ENCODE measurements around the gene ERAL1.
"Not testable (repeated sequence)": the region's sequence is repeated elsewhere in the genome, so short reads cannot be mapped to it uniquely, and the experiment has no call there.

The ERAL1 gene

DNA sequence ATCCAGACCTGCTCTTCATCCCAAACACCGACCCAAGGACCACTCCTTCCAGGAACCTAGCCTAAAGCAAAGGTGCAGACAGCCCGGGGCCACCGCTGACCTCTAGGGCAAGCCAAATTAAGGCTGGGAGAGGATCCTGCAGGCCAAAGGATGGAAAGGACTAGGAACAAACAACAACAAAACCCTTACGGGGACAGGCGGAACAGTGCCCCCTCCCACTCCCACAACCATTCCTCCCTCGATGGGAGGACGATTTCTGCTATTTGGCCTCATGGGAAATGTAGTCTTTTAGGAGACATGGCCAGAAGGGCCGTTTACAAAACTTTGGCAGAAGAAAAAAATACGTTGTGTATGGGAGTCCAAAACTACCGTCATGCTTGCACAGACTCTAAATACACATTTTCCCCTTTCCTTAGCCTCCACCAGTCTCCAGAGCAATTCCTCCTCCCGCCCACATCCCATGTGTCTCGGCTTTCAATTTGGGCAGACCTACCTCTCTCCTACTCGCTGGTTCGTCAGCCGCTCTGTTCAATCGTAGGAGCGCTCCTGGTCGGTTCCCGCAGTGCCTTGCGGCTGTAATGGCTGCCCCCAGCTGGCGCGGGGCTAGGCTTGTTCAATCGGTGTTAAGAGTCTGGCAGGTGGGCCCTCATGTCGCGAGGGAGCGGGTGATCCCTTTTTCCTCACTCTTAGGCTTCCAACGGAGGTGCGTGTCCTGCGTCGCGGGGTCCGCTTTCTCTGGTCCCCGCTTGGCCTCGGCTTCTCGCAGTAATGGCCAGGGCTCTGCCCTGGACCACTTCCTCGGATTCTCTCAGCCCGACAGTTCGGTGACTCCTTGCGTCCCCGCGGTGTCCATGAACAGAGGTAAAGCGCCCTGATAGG, at the start of gene ERAL1:
Gene ERAL1, plus strand, starts transcription at position 560 of the 879 bp plus-strand sequence. Its CDS starts 19 bp downstream, at position 579.
- DNase-seq (ENCODE audit: low spot score) = peak; percentile 84

DNA sequence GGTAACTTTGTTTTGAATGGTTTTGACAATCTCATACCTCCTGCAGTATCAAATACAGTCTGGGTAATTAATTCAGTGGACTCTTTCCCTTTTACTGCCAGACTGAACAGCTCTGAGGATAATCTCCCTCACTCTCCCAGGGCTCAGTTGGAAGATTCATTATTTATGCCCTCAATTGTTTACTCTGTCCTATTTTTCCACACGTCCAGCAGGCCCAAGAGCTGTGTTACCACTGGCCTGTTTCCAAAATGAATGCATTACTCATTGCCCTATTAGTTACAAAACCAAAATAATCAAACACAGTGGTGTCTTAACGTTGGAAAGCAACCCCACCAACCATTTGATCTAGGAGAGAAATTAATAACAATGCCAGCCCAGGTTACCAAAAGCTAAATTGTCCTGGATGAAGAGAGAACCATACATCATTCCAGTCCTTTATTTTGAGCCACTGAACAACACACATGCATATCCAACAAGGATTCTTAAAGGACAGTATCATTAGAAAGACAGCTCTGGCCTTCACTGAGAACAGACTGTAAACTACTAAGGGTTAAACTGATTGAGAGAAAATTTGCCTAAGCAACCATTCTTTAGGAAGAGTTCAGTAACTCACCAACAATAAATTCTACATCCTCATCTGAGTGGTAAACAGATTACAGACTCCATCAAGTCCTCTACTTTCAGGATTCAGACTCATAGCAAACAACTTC, 46.7 kb upstream of the ERAL1 start:
- peak; percentile 75 for DNase-seq (ENCODE audit: low spot score)

GRCh38 chr17:28810437-28810836, 44.4 kb upstream of the ERAL1 start:
- no peak for DNase-seq (ENCODE audit: low spot score)

GRCh38 chr17:28811651-28812090, 43.1 kb upstream of the ERAL1 start:
- no peak for DNase-seq (ENCODE audit: low spot score)

DNA sequence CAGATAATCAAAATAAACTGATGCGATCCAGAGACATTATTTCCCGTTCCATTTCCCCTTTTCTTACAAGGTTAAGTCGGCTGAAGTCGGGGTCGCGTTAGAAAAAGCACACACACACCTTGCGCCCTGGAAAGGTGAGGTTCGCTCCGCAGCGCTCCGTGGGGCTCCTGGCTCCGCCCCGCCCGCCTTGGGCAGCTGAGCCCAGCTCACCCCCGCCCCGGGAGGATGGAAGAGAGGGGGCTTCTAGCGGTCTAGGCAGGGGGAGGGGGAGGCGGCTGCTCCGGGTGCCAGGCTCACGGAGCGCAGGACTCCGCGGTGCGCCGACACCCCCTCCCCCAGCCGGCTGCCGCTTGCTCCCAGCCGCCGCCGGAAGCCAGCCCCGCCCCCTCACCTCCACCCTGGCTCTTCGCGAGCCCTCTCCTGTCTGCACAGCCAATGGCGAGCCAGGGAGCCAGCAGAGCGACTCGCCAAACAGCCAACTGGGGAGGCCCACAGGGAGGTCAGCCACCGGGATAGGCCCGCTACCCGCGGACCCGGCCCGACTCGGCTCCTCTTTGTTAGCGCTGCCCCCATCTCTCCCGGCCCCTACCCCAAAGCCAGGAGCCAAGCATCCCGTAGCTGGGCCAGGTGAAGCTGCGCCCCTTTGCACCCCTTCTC, 42.6 kb upstream of the ERAL1 start:
- peak; percentile 98 for DNase-seq (ENCODE audit: low spot score)

- peak; percentile 71 for DNase-seq (ENCODE audit: low spot score)
These were observed 42.0 kb upstream of the ERAL1 start for GRCh38 chr17:28812748-28813377.

- DNase-seq (ENCODE audit: low spot score) = no peak
These were observed 38.3 kb upstream of the ERAL1 start for GRCh38 chr17:28816540-28816939.

DNA sequence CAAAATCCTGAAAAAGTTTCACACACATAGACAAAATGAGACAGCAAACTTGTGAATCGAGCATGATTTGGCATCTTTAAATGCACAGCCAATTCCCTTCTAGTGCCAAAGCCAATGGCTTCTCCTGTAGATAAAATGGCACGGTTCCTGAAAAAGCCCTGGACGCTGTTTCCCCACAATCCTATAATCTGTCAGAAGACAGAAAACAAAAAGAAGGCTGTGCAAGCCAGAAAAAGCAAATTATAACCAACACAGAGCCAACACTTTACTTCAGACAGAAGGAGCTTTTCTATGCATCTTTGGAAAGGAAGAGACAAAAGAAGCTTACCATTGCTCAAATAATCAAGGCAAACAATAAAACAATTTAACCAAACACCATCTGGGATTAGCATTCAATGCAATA, 36.0 kb upstream of the ERAL1 start:
- DNase-seq (ENCODE audit: low spot score) = no peak

DNA sequence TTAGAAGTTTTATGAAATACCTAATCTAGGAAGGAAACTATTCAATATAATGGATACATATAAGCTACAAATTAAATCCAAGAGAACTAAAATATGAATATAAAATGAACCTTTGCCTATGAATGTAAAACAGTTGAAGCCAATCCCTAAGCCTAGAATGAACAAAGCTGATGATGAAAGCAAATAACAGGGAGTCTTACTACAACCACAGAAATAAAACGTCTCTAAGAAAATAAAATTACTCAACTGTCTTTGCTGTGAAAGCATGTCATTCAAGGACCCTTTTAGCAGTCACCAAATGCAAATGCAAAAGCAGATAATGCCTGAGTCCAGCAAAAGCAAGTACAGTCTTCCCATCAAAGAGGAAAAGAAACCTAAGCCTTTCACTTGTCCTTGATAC, 35.2 kb upstream of the ERAL1 start:
- no peak for DNase-seq (ENCODE audit: low spot score)

DNA sequence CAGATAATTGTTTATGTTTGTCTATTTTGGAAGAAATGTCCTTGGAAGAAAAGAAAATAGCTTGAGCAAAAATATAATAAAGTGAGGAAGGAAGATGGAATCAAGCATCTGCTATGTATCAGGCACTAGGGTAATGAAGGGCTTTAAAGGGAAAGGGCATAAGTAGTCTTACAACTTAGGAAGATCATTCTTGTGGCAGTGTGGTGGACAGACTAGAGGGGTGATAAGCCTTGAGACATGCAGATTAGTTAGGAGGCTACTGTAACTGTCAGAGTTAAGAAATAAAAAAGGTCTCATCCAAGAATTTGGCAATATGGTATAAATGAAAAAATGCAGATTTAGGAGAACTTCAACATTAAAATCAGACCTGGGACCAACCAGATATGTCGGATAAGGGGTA, 27.1 kb upstream of the ERAL1 start:
- no peak for DNase-seq (ENCODE audit: low spot score)

GRCh38 chr17:28828294-28829040, 26.3 kb upstream of the ERAL1 start:
- DNase-seq (ENCODE audit: low spot score) = no peak

GRCh38 chr17:28834420-28834819, 20.4 kb upstream of the ERAL1 start:
- no peak for DNase-seq (ENCODE audit: low spot score)

GRCh38 chr17:28836541-28836940, 18.3 kb upstream of the ERAL1 start:
- DNase-seq (ENCODE audit: low spot score) = not testable (repeated sequence)

GRCh38 chr17:28839221-28839620, 15.6 kb upstream of the ERAL1 start:
- DNase-seq (ENCODE audit: low spot score) = peak; percentile 73

- DNase-seq (ENCODE audit: low spot score) = no peak
These were observed 12.9 kb upstream of the ERAL1 start for GRCh38 chr17:28841901-28842281.

- peak; percentile 97 for DNase-seq (ENCODE audit: low spot score)
These were observed 12.4 kb upstream of the ERAL1 start, which contains the start of gene FAM222B for GRCh38 chr17:28842282-28843012. TSS of gene FAM222B (minus strand) at chr17:28842790. CDS start at chr17:28766667, 76,123 bp downstream.

GRCh38 chr17:28843816-28844148, 11.0 kb upstream of the ERAL1 start:
- no peak for DNase-seq (ENCODE audit: low spot score)

GRCh38 chr17:28846231-28846630, 8.6 kb upstream of the ERAL1 start:
- no peak for DNase-seq (ENCODE audit: low spot score)

- not testable (repeated sequence) for DNase-seq (ENCODE audit: low spot score)
These were observed 8.1 kb upstream of the ERAL1 start for GRCh38 chr17:28846699-28847098.

DNA sequence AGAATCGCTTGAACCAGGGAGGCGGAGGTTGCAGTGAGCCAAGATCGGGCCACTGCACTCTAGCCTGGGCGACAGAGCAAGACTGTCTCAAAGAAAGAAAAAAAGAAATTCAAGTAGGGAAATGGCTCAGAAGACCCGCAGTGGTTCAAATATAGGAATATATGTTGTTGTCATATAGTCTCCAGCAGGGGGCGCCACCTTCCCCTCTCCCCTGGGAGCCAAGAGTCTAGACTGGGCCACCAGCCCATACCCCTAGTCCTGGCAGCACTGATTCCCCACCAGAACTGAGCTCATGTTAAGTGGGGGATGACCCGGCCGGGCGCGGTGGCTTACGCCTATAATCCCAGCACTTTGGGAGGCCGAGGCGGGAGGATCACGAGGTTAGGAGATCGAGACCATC, 6.1 kb upstream of the ERAL1 start:
- DNase-seq (ENCODE audit: low spot score) = not testable (repeated sequence)

GRCh38 chr17:28849281-28849680, 5.5 kb upstream of the ERAL1 start:
- no peak for DNase-seq (ENCODE audit: low spot score)
